SIG-M5 (cell line): ENCODE results near the gene KRT23.
"Not testable (repeated sequence)": the region's sequence is repeated elsewhere in the genome, so short reads cannot be mapped to it uniquely, and the experiment has no call there.

Source experiments
- DNase-seq: peaks from one replicate; lab custom pipeline; 2025; lab: John Stamatoyannopoulos, UW

Gene KRT23

GRCh38 chr17:40950176-40950575 lies 12.7 kb upstream of the KRT23 start:
- no peak for DNase-seq

- no peak for DNase-seq
Measured at GRCh38 chr17:40949418-40949817, 12.0 kb upstream of the KRT23 start.

GRCh38 chr17:40947929-40948328 lies 10.5 kb upstream of the KRT23 start:
- DNase-seq, result no peak

- DNase-seq, result no peak
Measured at GRCh38 chr17:40945414-40945813, 8.0 kb upstream of the KRT23 start.

- no peak for DNase-seq
Measured at GRCh38 chr17:40944531-40944930, 7.1 kb upstream of the KRT23 start.

- DNase-seq, result no peak
Measured at GRCh38 chr17:40942553-40942952, 5.1 kb upstream of the KRT23 start.

GRCh38 chr17:40940266-40940665 lies 2.8 kb upstream of the KRT23 start:
- no peak for DNase-seq

GRCh38 chr17:40938981-40939380 lies 1.5 kb upstream of the KRT23 start:
- no peak for DNase-seq

GRCh38 chr17:40936976-40937375 lies 470 bp downstream of the KRT23 start:
- DNase-seq, result no peak

- DNase-seq, result no peak
Measured at GRCh38 chr17:40936437-40936971, 942 bp downstream of the KRT23 start.

- DNase-seq, result no peak
Measured at GRCh38 chr17:40935624-40936023, 1.8 kb downstream of the KRT23 start.

GRCh38 chr17:40932608-40933007 lies 4.8 kb downstream of the KRT23 start:
- no peak for DNase-seq

- no peak for DNase-seq
Measured at GRCh38 chr17:40931311-40931710, 6.1 kb downstream of the KRT23 start.

- DNase-seq, result no peak
Measured at GRCh38 chr17:40926341-40926740, 11.1 kb downstream of the KRT23 start.

- DNase-seq, result no peak
Measured at GRCh38 chr17:40922239-40922638, 15.2 kb downstream of the KRT23 start.

- DNase-seq, result no peak
Measured at GRCh38 chr17:40921026-40921425, 16.4 kb downstream of the KRT23 start.

- DNase-seq, result not testable (repeated sequence)
Measured at GRCh38 chr17:40917116-40917515, 20.3 kb downstream of the KRT23 start.

- no peak for DNase-seq
Measured at GRCh38 chr17:40916366-40916765, 21.1 kb downstream of the KRT23 start.

GRCh38 chr17:40915721-40916256 lies 21.7 kb downstream of the KRT23 start:
- DNase-seq, result no peak

GRCh38 chr17:40915199-40915661 lies 22.2 kb downstream of the KRT23 start:
- no peak for DNase-seq

- DNase-seq, result no peak
Measured at GRCh38 chr17:40914075-40914855, 23.2 kb downstream of the KRT23 start.

GRCh38 chr17:40912486-40913210 lies 24.8 kb downstream of the KRT23 start:
- DNase-seq, result no peak

- no peak for DNase-seq
Measured at GRCh38 chr17:40910441-40910841, 27.0 kb downstream of the KRT23 start.
